Dendritic cell treated with granulocyte-macrophage colony-stimulating factor and Interleukin-4, amounts not matched to agents 40 ng/mL and 50 ng/mL, for 4 days (primary cell): ENCODE results near the gene ARHGEF12.

Experiments
- H3K27ac Mint-ChIP-seq: one replicate; pipeline ENCODE4 v1.8.0; 2022; ENCODE audit warnings: mild to moderate bottlenecking, mixed read lengths
- H3K27me3 Mint-ChIP-seq: one replicate; pipeline ENCODE4 v1.8.0; 2022; ENCODE audit warnings: mild to moderate bottlenecking, mixed read lengths
- H3K36me3 Mint-ChIP-seq: one replicate; pipeline ENCODE4 v1.8.0; 2022; ENCODE audit warnings: low read depth, mixed read lengths
- H3K4me1 Mint-ChIP-seq: one replicate; pipeline ENCODE4 v1.8.0; 2022; ENCODE audit warnings: low read depth, mixed read lengths
- H3K4me3 Mint-ChIP-seq: one replicate; pipeline ENCODE4 v1.8.0; 2022; ENCODE audit warnings: mild to moderate bottlenecking, moderate library complexity, mixed read lengths
- H3K9me3 Mint-ChIP-seq: one replicate; pipeline ENCODE4 v1.8.0; 2022; ENCODE audit warnings: mixed read lengths
- intact Hi-C: fragments of 100-400 bp; cut with micrococcal nuclease; formaldehyde crosslinking; loops from one replicate; pipeline ENCODE4 v1.15.0; 2022

ARHGEF12 gene

DNA sequence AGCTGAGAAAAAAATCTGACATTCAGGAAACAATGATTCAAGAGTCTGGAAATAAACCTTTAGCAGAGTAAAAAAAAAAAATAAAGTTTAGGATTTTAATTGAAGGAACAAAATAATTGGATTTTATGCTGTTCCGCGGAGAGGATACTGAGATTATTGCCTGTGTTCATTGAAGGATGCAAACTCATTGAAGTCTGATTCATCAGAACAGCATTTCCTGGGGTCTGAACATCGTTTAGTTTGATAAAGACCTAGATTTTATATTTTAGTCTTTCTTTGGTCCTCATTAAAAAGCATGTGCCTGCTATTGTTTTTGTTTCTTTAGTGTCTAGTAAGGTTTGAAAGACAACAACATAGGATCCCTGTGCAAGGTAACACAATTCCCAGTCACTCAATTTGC, 6.7 kb upstream of the ARHGEF12 start:
- Mint-ChIP-seq H3K36me3 (no peaks in the 10 kb centered on the region), H3K27ac (no peak overlapping the region), H3K9me3 (no peaks in the 10 kb centered on the region), H3K27me3 (peaks cover 90% of the 10 kb centered on the region), H3K4me1 (no peaks in the 10 kb centered on the region), H3K4me3 (no peak overlapping the region)
- intact Hi-C loops: no loop called here

- Mint-ChIP-seq H3K27me3 (peaks cover 86% of the 10 kb centered on the region), H3K27ac (no peak overlapping the region), H3K4me3 (no peak overlapping the region), H3K36me3 (no peaks in the 10 kb centered on the region), H3K9me3 (no peaks in the 10 kb centered on the region), H3K4me1 (peaks cover 3% of the 10 kb centered on the region)
- intact Hi-C loops: no loop called here
These were observed 6.2 kb upstream of the ARHGEF12 start for GRCh38 chr11:120330045-120330444.

- Mint-ChIP-seq H3K9me3 (no peaks in the 10 kb centered on the region), H3K4me1 (peaks cover 6% of the 10 kb centered on the region), H3K27me3 (peaks cover 76% of the 10 kb centered on the region), H3K27ac (no peak overlapping the region), H3K4me3 (no peak overlapping the region), H3K36me3 (no peaks in the 10 kb centered on the region)
- intact Hi-C loops: no loop called here
These were observed 4.8 kb upstream of the ARHGEF12 start for GRCh38 chr11:120331301-120331996.

DNA sequence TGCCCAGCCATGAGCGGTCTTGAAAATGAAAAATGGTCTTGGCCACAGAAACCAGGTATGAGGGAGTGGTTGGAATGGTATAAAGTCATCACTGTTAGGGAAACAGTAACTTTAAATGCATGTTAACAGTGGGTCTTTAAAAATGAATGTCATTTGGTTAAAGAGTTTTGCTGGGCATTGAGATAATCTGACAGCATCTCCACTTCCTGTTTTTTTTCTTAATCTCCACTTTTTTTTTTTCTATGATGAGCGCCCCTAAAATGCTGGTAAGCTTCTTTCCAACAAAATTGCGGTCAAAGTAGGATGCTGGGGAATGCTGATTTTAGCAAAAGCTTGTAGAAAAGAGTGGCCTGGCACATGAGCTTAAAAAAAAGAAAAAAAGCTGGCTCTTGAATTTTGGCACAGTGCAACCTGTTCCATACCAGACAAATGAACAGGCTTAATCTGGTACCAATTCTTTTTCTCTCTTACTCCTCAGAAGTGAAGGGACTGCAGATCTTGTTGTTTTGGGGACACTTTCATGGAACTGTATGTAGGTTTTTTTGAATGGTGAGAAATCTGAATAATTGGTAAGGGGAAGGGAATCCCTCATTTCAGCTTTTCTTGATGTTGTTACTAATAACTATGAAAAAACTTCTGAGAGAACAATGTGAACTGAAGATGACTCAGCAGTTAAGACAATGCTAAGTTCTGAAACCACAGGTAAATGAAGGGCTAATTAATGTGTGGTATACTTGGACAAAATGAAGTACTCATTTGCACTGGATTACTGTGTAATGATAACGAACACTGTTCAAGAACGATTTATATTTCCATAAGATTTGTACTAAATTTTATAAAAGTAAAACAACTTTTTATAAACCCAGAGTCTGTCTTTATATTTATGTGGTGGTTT, 3.1 kb upstream of the ARHGEF12 start:
- no peaks in the 10 kb centered on the region for H3K9me3 Mint-ChIP-seq
- intact Hi-C loops: no loop called here
- H3K4me3 Mint-ChIP-seq: no peak overlapping the region
- H3K27me3 Mint-ChIP-seq: peaks cover 73% of the 10 kb centered on the region
- H3K4me1 Mint-ChIP-seq: peaks cover 20% of the 10 kb centered on the region
- no peak overlapping the region for H3K27ac Mint-ChIP-seq
- H3K36me3 Mint-ChIP-seq: no peaks in the 10 kb centered on the region

GRCh38 chr11:120333801-120334200, 2.4 kb upstream of the ARHGEF12 start:
- peaks cover 21% of the 10 kb centered on the region for H3K4me1 Mint-ChIP-seq
- no peak overlapping the region for H3K4me3 Mint-ChIP-seq
- no peak overlapping the region for H3K27ac Mint-ChIP-seq
- H3K36me3 Mint-ChIP-seq: no peaks in the 10 kb centered on the region
- intact Hi-C loops: loop anchor here (2.0 kb wide), 1 partner anchor 351 kb away; no protein-coding TSS in a partner anchor
- no peaks in the 10 kb centered on the region for H3K9me3 Mint-ChIP-seq
- peaks cover 72% of the 10 kb centered on the region for H3K27me3 Mint-ChIP-seq

GRCh38 chr11:120334332-120334731, 1.9 kb upstream of the ARHGEF12 start:
- H3K4me3 Mint-ChIP-seq: no peak overlapping the region
- peaks cover 73% of the 10 kb centered on the region for H3K27me3 Mint-ChIP-seq
- no peak overlapping the region for H3K27ac Mint-ChIP-seq
- no peaks in the 10 kb centered on the region for H3K9me3 Mint-ChIP-seq
- no peaks in the 10 kb centered on the region for H3K36me3 Mint-ChIP-seq
- intact Hi-C loops: loop anchor here (2.0 kb wide), 1 partner anchor 350 kb away; no protein-coding TSS in a partner anchor
- H3K4me1 Mint-ChIP-seq: peaks cover 21% of the 10 kb centered on the region

DNA sequence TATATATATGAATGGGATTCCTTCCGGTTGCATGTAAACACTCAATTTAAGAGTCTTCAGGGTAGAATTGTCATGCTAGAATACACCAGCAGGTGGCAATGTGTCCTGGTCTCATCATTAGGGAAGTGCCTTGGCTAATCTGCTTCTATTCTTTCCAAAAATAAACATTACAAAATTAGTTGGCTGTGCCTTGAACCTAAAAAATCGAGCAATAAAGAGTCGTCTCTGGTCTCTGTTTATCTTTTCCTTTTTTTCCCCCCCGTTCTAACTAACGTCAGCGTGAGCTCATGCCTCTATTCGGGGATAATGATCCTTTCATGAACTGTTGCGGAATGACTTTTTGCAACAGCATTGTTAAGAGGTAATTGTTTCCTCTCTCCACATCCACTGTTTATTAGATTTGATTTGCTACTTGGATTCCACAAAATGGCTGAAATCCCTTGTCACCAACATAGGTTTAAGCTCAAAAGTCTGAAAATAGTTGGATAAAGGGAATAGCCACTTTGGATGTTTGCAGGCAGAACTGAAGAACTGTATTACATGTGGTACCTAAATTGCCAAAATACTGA, 1.2 kb upstream of the ARHGEF12 start:
- H3K27ac Mint-ChIP-seq: no peak overlapping the region
- peaks cover 21% of the 10 kb centered on the region for H3K4me1 Mint-ChIP-seq
- intact Hi-C loops: loop anchor here (2.0 kb wide), 1 partner anchor 350 kb away; no protein-coding TSS in a partner anchor

GRCh38 chr11:120335556-120335907, 681 bp upstream of the ARHGEF12 start:
- peaks cover 21% of the 10 kb centered on the region for H3K4me1 Mint-ChIP-seq
- no peak overlapping the region for H3K27ac Mint-ChIP-seq
- H3K9me3 Mint-ChIP-seq: no peaks in the 10 kb centered on the region
- intact Hi-C loops: loop anchor here (2.0 kb wide), 1 partner anchor 349 kb away; no protein-coding TSS in a partner anchor
- H3K27me3 Mint-ChIP-seq: peaks cover 75% of the 10 kb centered on the region
- no peaks in the 10 kb centered on the region for H3K36me3 Mint-ChIP-seq
- peak overlapping the region; percentile 53 for H3K4me3 Mint-ChIP-seq

More for the DNA sequence above, 1.2 kb upstream of the ARHGEF12 start:
- Mint-ChIP-seq H3K4me3 (peak overlapping the region; percentile 7), H3K27me3 (peaks cover 75% of the 10 kb centered on the region), H3K36me3 (no peaks in the 10 kb centered on the region), H3K9me3 (no peaks in the 10 kb centered on the region)

DNA sequence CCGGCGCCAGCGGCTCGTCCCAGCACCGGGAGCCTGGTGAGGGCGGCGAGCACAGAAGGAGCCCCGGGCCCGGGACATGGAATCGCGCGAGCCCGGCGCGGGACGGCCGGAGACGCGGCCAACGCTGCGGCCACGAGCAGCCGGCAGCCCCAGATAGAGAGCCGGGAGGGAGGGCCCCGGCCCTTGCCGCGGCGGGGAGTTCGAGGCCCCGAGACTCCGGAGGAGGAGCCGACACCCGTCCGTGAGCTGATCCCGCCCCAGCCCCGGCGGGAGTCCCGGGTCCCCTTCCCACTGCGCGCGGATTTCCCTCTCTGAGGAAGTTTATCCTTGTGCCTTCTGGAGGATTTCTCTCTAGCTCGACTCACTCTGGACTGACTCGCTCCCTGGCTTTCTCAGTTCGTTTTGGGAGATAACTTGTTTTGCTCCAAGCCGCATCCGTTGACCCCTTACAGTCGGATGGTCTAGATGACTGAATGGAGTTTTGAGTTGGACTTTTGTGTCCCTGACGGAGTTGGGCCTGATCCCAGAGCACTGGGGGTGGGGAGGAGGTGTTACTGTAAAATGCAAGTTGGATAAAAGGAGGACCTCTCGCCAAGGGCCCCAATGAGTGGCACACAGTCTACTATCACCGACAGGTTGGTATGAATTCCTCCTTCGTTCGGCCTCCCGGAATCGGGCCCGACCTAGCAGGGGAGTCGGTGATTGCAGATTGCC, 585 bp downstream of the ARHGEF12 start:
- H3K27me3 Mint-ChIP-seq: peaks cover 74% of the 10 kb centered on the region
- H3K27ac Mint-ChIP-seq: peak overlapping the region; percentile 67
- no peaks in the 10 kb centered on the region for H3K36me3 Mint-ChIP-seq
- H3K4me1 Mint-ChIP-seq: peaks cover 21% of the 10 kb centered on the region
- peak overlapping the region; percentile 86 for H3K4me3 Mint-ChIP-seq
- intact Hi-C loops: no loop called here
- no peaks in the 10 kb centered on the region for H3K9me3 Mint-ChIP-seq

GRCh38 chr11:120337355-120338106, 1.3 kb downstream of the ARHGEF12 start:
- Mint-ChIP-seq H3K36me3 (no peaks in the 10 kb centered on the region), H3K4me1 (peaks cover 21% of the 10 kb centered on the region), H3K27ac (peak overlapping the region; percentile 67), H3K27me3 (peaks cover 75% of the 10 kb centered on the region), H3K9me3 (no peaks in the 10 kb centered on the region), H3K4me3 (peak overlapping the region; percentile 86)
- intact Hi-C loops: no loop called here

DNA sequence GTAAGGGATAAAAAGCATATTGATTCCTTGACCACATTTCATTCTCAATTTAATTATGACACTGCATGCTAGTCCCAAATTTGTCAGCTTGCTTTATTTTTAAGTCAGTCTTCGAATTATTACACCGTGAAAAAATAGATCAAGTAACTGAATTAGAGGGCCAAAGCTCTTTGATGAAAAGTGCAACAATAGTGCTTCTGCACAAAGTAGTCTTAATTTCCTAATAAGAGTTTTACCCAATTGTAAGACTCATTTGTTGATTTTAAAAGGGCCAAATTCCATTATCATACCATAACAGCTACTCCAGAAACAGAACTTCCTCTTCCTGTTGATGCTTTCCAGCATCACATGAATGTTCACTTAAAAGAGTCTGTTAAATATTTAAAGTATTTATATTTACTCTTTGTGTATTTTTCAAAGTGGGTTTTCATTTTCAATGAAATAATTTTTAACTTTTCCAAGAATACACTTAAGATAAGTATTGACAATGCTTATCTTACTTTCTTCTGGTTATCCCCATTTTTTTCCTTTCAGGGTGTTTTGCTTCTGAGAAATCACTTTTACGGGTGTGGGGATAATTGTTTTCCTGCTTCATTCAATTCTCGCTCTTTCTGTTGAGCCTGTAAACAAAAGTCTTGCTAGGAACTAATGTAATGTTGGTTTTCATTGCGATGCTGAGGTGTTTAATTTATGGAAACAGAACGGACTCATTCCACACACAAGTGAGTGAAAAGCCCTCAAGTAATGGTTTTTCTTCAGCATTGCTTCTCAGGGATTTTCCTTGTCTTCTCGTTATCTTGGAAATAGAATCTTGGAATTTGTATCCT, 2.1 kb downstream of the ARHGEF12 start:
- H3K36me3 Mint-ChIP-seq: no peaks in the 10 kb centered on the region
- intact Hi-C loops: no loop called here
- H3K9me3 Mint-ChIP-seq: no peaks in the 10 kb centered on the region
- H3K27ac Mint-ChIP-seq: no peak overlapping the region
- peaks cover 21% of the 10 kb centered on the region for H3K4me1 Mint-ChIP-seq
- H3K4me3 Mint-ChIP-seq: peak overlapping the region; percentile 23
- H3K27me3 Mint-ChIP-seq: peaks cover 71% of the 10 kb centered on the region

- Mint-ChIP-seq H3K27me3 (peaks cover 65% of the 10 kb centered on the region), H3K36me3 (no peaks in the 10 kb centered on the region), H3K4me1 (peaks cover 25% of the 10 kb centered on the region), H3K9me3 (no peaks in the 10 kb centered on the region), H3K27ac (no peak overlapping the region), H3K4me3 (no peak overlapping the region)
- intact Hi-C loops: no loop called here
These were observed 3.2 kb downstream of the ARHGEF12 start for GRCh38 chr11:120339394-120339890.
